AG08396 (cell line): ENCODE data around the gene CDC42SE2.
A peak's percentile ranks its signal among the peaks of the same experiment; 100 is the strongest.

ENCODE experiments used
- DNase-seq: peaks from one replicate; pipeline ENCODE4 v3.0.0; 2012; ENCODE audit warnings: low spot score, mixed read lengths

Gene CDC42SE2, protein sequence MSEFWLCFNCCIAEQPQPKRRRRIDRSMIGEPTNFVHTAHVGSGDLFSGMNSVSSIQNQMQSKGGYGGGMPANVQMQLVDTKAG

DNA sequence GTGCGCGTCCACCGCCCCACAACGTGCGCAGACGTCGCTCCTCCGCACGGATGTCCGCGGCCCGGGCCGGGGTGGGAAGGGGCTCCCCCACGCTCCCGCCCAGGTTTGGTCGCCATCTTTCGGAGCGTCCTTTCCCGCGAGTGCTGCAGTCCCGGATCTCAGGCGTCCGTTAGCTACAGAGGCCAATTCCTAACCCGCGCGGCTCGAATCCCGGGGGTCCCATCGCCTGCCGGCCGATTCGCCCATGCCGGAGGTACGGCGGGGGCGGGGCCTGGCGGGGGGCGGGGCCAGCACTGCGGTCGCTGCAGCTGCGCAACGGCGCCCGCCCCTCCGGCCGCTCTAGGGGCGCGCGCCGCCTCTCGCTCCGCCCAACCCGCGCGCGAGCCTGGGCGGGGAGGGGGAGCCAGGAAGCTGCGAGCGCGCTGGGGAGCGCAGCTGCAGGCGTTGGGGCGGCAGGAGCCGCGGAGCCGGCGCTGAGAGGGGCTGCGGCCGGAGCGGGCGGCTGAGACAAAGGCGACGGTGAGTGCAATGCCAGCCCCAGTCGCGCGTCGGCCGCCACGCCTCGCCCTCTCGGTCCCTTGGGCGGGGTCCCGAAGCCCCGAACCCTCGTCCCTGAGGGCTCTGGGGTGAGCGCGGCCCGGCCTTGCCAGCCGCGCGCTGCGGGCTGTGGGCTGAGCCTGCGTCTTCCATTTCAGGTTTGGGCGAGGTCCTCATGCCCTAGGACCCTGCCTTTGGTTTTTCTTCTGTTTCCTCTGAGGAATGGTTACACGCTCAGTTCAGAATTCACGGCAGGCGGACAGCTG is at the start of gene CDC42SE2:
Gene CDC42SE2 (plus strand): TSS at position 406 of the 803 bp plus-strand sequence. CDS start 95,441 bp downstream, outside the sequence.
- peak; percentile 96 for DNase-seq

DNA sequence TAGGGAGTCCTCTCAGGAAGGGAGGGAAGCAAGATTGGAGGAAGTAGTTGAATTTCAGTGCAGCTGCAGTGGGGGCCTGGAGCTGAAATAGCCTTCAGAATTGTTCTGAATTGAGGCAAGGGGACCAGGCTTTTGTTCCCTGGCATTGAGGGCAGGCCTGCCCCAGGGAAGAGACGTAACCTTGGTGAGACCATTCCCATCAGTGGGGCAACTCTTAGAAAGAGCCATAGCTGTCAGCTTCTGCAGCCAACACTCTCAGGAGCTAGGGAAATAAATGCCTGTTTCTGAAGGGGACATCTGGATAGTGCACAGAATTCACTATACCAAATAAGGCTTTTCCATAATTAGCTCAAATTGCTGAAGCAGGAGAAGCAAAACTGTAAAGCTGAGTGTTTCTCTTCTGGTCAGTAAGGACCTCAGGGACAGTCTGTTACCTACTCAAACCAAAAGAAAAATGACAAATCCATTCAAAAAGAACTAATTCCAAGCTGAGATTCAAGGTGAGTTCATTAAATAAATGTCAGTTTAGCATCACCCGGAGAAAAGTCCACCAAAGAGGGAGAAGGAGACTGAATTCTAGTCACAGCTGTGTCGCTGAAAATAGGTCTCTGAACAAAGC is 49.1 kb upstream of the CDC42SE2 start:
- no peak for DNase-seq

DNA sequence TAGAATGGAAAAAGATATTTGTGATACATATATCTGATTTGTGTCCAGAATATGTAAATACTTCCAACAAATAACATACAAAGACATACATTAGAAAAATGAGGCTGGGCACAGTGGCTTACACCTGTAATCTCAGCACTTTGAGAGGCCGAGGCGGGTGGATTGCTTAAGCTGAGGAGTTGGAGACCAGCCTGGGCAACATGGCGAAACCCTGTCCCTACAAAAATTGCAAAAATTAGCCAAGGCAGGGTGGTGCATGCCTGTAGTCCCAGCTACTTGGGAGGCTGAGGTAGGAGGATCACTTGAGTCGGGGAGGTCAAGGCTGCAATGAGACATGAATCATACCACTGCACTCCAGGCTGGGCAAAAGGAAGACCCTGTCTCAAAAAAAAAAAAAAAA is 46.1 kb upstream of the CDC42SE2 start:
- no peak for DNase-seq

DNA sequence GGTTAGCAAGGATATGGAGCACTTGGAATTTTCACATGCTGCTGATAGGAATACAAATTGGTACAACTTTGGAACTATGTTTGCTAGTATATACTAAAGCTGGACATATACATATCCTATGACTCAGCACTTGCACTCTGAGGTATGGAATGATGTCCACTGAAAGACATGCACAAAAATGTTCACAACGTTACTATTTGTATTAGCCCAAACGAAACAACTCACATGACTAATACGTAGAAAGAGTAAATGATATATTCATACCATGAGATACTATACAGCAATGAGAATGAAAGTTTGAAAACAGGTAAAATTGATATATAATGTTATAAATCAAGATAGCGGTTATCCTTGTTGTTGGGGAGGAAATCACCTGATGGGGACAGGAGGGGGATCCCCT is 45.5 kb upstream of the CDC42SE2 start:
- no peak for DNase-seq

DNA sequence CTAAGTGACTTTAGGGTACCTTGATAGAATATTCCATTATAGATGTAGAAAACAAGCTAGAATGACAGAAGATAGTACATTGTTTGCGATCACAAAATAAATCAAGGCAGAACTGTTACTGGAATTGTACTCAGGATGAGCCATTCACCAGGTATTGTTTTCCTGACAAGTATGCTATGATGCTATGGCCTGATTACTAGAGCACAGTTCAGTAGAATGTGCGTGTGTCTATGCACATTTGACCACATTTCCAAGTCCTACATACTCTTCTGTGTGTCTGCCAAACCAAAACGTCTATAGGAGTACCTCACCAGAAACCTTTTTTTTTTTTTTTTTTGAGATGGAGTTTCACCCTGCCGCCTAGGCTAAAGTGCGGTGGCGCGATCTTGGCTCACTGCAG is 43.3 kb upstream of the CDC42SE2 start:
- DNase-seq = no peak

DNA sequence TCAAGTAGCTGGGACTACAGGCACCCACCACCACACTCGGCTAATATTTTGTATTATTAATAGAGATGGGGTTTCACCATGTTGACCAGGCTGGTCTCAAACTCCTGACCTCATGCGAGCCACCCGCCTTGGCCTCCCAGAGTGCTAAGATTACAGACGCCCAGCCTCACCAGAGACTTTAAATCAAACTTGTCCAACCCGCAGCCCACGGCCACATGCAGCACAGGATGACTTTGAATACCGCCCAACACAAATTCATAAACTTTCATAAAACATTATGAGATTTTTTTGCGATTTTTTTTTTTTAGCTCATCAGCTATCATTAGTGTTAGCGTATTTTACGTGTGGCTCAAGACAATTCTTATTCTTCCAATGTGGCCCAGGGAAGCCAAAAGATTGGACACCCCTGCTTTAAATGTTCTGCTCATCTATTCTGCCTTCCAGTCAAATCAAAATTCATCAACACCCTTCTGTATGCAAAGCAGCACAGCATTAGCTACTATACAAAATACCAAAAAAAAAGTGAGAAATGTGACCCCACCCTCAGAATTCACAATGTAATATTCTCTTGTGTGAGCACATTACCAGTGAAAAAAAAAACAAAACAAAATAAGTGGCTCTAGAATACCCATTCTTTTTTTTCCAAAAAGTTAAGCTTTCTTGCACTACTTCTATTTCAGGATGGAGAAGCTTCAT is 42.7 kb upstream of the CDC42SE2 start:
- DNase-seq = no peak

DNA sequence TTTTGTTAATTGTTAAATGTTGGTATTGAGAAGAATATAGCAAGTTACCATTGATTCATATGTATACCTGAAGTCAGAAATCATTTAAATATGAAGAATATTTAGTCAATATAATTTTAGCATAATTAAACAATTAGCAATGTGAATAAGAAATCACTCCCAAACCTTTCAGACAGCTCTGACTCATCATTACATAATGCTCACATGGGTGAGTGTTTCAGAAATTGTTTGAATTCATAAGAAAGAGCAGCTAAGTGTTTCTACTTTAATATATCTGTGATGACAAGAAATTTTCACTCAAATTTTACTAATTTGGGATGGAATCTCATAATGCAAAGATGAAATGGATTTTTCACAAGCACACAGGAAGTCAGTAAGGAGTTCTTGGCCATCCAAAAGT is 42.0 kb upstream of the CDC42SE2 start:
- no peak for DNase-seq

DNA sequence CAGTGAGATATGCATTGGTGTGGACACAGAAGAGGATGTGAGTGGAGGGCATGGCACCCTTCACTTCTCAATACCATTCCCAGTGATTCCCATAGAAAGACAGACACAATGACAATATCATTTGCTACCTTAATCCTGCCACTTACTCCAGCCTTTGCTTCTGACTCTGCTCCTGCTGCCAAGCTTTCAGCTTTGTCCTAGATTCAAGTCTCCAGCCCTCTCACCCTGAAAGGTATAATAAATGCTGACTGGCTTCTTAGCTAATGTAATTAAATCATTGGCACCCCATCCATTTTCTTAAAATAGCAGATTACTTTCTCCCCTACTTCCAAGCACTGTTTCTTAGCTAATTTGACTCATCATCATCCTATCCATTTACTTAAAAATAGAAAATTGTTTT is 41.1 kb upstream of the CDC42SE2 start:
- DNase-seq = no peak

DNA sequence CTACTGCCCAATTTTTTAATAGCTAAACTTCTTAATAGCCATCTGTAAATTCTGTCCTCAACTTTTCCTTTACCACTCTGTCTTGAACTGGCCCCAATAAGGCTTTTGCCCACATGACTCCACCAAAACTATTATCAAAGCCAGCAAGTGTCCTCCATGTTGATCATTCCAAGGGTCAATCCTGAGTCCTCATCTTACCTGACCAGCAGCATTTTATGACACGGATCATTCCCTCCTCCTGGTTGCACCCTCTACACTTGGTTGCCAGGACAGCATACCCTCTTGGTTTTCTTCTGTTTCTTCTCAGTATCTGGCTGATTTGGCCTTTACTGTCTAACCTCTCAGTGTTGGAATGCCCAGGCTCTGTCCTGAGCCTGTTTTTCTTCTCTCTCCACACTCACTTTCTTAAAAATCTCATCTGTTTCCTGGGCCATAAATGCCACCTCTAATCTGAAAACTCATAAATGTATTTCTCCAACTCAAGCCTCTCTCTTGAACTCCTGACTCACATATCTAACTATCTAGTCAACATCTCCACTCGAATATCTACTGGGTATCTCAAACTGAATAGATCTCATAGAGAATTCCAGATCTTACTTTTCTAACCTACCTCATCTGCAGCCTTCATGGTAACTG is 40.0 kb upstream of the CDC42SE2 start:
- DNase-seq = no peak

DNA sequence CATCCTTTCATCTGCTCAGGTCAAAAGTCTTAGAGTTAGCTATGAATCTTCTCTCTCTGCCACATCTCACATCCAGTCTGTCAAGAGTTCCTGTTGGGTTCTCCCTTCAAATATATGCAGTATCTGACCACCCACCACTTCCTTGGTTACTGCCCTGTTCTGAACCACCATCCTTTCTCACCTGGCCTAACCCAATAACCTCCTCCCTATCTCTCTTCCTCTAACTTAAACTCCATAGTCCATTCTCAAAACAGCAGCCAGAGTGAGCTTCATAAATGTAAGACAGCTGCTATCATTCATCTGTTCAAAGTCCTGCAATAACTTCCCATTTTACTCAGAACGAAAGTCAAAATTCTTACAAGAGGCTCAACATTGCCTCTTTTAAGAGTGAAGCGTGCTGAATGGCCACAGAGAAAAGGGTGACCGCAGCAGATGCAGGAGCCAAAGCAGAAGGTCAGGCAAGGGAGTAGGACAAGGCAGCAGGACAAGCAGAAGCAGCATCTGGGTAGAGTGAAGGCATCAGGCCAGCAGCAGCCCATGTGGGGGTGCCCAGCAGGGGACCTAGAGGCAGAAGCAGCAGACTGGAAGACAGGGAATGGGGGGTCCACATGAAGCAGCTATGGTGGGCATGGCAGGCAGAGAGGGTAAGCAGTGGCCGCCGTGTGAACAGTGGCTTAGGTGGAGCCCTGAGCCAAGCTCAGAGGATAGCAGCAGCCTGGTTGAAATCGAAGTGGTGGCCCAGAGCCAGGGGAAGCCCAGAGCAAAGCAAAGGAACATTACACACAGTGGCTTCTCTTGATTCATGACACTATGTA is 39.3 kb upstream of the CDC42SE2 start:
- no peak for DNase-seq

DNA sequence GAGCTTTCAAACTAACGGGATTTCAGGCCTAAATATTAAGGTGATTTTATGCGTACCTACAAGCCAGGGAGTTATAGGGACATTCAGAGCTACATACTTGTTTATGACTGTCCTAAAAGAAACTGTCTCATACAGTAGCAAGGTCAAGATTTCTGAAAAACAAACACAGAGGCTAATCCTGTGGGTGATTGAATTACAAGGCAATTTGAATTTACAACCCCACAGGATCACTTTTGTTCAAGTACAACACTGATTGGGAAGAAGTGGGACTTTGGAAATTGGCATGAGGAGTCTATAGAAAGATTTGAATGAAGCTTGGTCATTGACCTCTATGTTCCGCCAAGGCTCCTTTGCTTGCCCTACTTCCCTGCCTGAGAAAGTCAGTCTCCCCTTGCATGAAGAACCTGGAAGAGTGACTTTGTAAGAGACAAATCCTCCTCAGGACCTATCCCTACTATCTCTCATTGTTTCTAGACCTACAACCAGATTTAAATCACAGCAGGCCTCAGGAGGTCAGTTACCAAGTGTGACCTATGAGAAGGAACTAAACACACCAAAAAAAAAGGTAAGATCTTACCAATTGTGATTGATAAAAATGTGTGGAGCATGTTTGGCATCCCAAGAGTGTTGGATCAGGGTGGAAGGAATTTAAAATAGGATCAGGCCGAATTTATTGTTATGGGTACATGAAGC is 38.4 kb upstream of the CDC42SE2 start:
- DNase-seq = no peak

DNA sequence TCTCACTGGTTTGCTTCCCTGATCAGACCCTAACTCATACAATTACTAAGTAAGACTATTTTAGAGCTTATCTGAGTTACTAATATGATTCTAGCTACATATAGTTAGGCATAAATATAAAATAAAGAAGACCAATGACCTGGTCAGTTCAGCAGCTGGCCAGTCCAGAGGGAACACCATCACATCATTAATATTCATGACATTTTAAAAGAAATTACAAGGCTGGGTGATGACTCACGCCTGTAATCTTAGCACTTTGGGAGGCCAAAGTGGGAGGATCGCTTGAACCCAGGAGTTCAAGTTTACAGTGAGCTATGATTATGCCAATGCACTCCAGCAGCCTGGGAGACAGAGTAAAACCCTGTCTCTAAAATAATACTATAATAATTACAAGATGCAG is 37.0 kb upstream of the CDC42SE2 start:
- DNase-seq = no peak

DNA sequence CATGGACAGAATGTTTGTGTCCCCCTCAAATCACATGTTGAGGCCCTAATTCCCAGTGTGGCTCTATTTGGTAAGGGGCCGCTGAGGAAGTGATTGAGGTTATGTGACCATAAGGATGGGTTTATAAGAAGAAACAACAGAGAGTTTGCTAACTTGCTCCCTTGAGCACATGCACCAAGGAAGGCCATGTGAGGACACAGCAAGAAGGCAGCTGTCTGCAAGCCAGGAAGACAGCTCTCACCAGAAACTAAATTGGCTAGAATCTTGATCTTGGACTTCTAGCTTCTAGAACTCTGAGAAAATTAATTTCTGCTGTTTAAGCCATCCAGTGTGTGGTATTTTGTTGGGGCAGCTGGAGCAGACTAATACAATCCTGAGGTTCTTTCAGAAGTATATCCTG is 35.2 kb upstream of the CDC42SE2 start:
- no peak for DNase-seq

DNA sequence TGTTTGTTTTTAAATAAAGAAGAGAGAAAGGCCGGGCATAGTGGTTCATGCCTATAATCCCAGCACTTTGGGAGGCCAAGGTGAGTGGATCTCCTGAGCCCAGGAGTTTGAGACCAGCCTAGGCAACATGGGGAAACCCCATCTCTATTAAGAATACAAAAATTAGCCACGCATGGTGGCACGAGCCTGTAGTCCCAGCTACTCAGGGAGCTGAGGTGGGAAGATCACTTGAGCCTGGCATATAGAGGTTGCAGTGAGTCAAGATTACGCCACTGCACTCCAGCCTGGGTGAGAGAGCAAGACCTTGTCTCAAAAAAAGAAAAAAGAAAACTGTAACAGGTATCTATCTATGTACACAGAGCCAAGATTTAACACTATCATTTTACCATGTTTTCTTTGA is 34.2 kb upstream of the CDC42SE2 start:
- DNase-seq = no peak

DNA sequence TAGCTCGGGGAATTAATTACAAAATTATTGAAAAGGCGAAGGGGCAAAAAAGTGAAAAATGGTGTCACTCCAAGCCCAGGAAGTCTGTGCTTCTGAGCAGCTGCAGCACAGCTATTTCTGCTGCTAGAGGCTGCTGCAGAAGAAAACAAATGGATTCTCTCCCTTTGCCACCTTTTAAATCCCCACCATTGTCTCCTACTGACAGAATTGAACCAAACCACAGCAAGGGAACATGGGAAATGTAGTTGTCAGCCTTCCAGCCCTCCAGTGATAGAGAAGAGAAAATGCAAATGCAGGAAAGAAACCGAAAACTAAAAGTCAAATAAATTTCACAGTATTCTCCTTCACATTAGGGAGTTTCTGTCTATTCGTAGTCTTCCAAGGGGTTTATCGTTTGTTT is 33.4 kb upstream of the CDC42SE2 start:
- no peak for DNase-seq

DNA sequence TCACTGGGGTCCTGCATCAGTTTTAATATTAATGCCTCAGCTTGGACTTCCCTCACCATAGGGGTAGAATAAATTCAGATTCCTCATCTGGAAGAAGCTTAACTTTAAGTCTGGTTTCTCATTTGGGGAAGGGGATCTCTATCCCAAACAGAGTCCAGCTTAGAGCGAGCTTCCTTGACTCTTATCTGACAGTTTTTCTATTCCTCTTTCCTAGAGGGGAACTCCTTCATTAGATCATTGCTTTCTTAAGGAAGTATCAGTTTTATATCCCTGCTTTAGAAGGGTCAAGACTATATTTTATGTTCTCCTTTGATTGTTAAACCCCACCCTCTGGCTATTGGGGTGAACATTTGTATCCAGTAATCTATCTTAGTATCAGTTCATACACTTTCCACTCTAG is 24.2 kb upstream of the CDC42SE2 start:
- DNase-seq = no peak

DNA sequence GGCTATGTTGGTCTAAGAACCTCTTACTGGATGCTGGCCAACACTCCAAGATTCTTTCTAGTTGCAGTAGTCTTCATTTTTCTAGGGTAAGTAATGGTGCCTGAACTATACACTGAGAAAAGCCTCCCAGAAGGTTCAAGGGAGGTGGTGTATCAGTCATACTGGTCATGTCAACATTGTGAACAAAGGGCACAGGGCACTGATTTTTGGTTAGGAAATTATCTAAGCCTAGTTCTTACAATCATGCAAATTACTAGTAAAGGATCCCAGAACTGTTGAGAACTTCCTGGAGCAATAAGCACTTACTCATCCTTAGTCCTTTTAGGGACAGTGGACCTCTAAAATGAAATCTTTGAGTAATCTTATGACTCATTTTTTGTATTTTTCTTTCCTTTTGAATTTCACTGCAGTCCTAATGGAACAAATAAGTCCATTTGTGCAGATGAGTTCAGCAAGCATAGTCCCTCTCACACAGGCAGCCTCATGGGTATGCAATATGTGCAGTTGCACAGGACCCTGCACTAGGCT is 21.1 kb upstream of the CDC42SE2 start:
- peak; percentile 44 for DNase-seq

DNA sequence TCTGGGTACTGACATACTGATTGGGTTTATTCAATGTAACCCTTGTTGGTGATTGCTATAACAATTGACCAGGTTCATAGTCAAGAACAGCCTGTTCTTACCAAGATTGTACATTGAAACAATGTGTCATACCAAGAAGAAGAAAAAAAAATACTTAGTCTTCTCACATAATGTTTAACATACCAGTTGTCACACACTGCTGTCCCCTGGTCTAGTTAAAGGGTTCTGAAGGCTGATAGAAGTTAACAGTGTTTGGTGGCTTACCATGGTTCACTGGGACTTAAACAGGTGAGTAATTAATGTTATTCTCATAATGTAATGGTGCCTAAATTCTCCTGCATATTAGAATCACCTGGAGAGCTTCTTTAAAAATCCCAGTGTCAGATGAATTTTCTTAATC is 18.5 kb upstream of the CDC42SE2 start:
- no peak for DNase-seq

DNA sequence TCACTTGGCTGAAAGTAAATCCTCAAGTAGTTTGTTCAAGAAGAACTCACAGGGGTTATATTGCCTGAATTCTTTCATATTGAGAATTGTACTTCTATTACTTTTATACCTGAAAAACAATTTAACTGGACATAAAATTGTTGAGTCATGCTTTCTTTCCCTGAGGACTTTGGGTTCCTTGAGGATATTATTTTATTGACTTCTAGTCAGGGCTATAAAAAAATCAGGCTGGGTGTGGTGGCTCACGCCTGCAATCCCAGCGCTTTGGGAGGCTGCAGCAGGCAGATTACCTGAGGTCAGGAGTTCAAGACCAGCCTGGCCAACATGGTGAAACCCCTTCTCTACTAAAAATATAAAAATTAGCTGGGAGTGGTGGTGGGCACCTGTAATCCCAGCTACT is 17.9 kb upstream of the CDC42SE2 start:
- no peak for DNase-seq

DNA sequence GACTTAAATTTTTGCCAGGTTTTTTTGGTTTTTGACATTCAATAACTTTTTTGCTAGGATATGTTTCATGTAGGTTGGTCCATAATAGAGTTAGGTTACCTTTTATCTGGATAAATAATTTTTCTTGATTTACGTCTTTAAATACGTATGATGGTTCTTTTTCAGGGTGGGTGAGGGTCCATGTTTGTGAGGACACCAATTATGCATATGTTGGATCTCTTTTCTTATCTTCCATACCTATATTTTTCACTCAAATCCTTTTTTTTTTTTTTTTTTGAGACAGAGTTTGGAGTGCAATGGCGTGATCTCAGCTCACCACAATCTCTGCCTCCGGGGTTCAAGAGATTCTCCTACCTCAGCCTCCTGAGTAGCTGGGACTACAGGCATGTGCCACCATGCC is 17.3 kb upstream of the CDC42SE2 start:
- no peak for DNase-seq
